ENCODE results near the gene CEP89.
A peak's percentile ranks its signal among the peaks of the same experiment; 100 is the strongest.
"Not testable (repeated sequence)": the region's sequence is repeated elsewhere in the genome, so short reads cannot be mapped to it uniquely, and the experiment has no call there.

Gene CEP89

GRCh38 chr19:32971715-32972540 is at the start of gene CEP89, which contains the start of gene FAAP24:
TSS of gene CEP89 (minus strand) at chr19:32971958. CDS start at chr19:32971874, 84 bp downstream.
TSS of gene FAAP24 (plus strand) at chr19:32972242. CDS start at chr19:32973197, 955 bp downstream.
- DNase-seq = peak; percentile 87 to 99 (median 98)

GRCh38 chr19:33010891-33011290 is 39.1 kb upstream of the CEP89 start:
- not testable (repeated sequence) for DNase-seq

DNA sequence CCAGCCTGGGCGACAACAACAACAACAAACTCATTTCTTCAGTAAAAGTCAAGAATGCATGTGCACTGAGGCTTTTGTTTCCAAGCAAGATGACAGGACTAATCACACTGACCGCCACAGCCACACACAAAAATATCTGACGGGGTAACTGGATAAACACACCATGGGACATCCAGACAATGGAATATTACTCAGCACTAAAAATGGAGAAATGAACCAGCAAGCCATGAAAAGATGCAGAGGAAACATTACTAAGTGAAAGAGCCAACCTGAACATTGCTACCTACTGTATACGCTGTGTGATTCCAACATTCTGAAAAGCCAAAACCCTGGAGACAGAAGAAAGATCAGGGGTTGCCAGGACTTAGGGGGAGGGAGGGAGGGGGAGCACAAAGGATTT is 37.0 kb upstream of the CEP89 start:
- DNase-seq = no peak

DNA sequence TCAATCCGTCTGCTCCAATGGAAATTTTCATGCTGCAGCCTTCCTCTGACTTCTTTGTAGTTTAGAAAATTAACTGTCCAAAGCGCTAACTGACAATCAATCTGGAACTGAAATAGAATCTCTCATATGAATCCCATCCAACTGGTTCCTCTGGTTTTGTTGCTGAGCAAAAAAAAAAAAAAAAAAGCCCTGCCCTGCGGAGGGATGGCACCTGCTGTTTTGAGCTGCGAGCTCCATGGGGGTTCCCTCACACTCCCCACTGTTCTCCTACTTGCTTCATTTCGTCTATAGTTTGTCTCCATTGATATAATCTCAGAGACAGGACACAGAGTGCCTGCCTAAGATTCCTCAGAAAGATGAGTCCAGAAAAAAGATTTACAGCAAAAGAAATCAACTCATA is 33.7 kb upstream of the CEP89 start:
- DNase-seq = no peak

GRCh38 chr19:33003424-33004024 is 31.8 kb upstream of the CEP89 start:
- DNase-seq = not testable (repeated sequence)

GRCh38 chr19:33002126-33002865 is 30.5 kb upstream of the CEP89 start:
- DNase-seq = peak in 43 of 58 donors; percentile 0 to 55 (median 7)

- no peak for DNase-seq
Measured at GRCh38 chr19:33000910-33001309, 29.2 kb upstream of the CEP89 start.

- no peak for DNase-seq
Measured at GRCh38 chr19:33000510-33000909, 28.8 kb upstream of the CEP89 start.

DNA sequence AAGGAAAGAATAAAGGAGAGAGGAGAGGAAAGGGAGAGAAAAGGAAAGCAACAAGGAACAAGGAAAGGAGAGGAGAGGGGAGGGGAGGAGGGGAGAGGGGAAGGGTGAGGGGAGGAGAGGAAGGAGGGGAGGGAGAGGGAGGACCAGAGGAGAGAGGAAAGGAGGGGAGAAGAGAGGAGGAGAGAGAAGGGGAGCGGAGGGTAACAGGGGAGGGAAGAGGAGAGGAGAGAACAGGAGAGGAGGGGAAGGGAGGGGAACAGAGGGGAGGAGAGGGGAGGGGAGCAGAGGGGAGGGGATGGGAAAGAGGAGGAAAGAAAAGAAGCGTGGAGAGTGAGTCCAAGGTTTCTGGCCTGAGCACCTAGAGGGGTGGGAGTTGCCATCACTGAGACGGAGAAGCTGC is 27.0 kb upstream of the CEP89 start:
- DNase-seq = no peak

- DNase-seq = no peak
Measured at GRCh38 chr19:32997716-32998355, 26.1 kb upstream of the CEP89 start.

- not testable (repeated sequence) for DNase-seq
Measured at GRCh38 chr19:32997061-32997464, 25.3 kb upstream of the CEP89 start.

DNA sequence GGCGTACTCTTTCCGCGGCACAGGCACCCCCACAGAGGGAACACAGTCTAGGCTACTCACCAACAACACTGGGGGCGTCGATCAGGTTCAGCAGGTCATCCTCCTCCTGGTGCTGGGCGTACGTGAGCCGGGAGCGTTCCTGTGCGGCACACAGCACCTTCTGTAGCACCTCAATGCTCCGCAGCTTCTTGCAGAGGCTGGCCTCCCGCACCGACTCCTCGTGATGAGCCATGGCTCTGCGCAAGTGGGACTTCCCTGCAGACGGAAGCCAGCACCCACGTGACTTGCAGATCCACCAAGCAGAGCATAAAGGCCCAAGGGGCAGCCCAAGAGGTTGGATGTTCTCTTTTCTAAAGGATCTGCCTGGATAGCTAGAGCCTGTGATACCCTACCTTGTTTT is 24.2 kb upstream of the CEP89 start:
- DNase-seq = not testable (repeated sequence)

DNA sequence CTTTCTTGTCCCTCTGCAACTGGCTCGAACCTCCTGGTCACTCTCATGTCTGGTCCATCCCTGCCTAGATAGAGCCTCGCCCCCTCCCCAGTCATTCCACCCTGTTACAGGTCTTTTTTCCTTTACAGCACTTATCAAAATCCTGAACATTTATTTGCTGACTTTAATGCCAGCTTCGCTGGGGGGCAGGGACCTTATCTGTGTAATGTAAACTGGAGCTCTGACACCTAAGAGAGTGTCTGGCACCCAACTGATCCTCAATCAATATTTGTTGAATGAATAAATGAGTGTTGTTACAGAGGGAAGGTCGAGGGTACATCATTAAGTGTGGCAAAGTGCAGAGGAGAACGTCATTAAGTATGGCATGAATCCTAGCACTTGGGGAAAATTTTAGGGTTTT is 17.0 kb upstream of the CEP89 start:
- DNase-seq = no peak

GRCh38 chr19:32988254-32988653 is 16.5 kb upstream of the CEP89 start:
- not testable (repeated sequence) for DNase-seq

GRCh38 chr19:32982488-32982887 is 10.7 kb upstream of the CEP89 start:
- DNase-seq = not testable (repeated sequence)

GRCh38 chr19:32979807-32980206 is 8.0 kb upstream of the CEP89 start:
- DNase-seq = not testable (repeated sequence)

DNA sequence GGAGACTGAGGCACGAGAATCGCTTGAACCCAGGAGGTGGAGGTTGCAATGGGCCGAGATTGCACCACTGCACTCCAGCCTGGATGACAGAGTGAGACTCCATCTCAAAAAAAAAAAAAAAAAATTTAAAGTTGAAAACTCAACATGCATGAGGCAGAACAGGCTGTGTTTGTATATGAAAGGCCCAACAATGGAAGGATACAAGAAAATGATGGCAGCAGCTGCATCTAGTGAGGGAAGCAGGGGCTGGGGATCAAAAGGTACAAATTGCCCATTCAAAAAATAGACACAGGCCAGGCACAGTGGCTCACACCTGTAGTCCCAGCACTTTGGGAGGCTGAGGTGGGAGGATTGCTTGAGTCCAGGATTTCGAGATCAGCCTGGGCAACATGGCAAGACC is 6.1 kb upstream of the CEP89 start:
- not testable (repeated sequence) for DNase-seq

DNA sequence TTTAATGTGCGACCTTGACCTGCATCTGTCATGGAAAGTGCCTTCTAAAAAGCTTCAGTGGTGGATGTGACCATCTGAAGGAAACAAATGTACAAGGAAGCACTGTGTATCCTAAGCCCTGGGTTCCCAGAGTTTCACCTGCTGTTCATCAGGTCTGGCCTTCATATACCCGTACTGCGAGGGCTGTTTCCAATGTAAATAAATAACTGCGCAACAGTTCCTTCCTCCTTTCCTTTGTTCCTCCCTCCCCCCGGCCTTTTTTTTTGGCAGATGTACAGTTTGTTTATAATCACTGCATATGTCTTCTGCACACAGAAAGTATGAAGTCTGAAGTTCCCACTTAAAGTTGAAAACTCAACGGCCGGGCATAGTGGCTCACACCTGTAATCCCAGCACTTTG is 5.5 kb upstream of the CEP89 start:
- no peak for DNase-seq

- peak in 51 of 58 donors; percentile 3 to 82 (median 30) for DNase-seq
Measured at GRCh38 chr19:32976223-32976805, 4.6 kb upstream of the CEP89 start.

GRCh38 chr19:32971012-32971595 is 654 bp downstream of the CEP89 start:
- no peak for DNase-seq

GRCh38 chr19:32969549-32969948 is 2.2 kb downstream of the CEP89 start:
- DNase-seq = no peak

Measured in anterior cingulate cortex (tissue), 58 donors.